Measurements from ENCODE around the gene ZMIZ2. TPM values are rescaled to one million over a fixed set of nuclear protein-coding genes. Genes with fewer than 3 reads are reported as not detected.

ZMIZ2 gene
- total RNA-seq, 2 donors from 2014 or later = 30.9 to 50.4 TPM

DNA sequence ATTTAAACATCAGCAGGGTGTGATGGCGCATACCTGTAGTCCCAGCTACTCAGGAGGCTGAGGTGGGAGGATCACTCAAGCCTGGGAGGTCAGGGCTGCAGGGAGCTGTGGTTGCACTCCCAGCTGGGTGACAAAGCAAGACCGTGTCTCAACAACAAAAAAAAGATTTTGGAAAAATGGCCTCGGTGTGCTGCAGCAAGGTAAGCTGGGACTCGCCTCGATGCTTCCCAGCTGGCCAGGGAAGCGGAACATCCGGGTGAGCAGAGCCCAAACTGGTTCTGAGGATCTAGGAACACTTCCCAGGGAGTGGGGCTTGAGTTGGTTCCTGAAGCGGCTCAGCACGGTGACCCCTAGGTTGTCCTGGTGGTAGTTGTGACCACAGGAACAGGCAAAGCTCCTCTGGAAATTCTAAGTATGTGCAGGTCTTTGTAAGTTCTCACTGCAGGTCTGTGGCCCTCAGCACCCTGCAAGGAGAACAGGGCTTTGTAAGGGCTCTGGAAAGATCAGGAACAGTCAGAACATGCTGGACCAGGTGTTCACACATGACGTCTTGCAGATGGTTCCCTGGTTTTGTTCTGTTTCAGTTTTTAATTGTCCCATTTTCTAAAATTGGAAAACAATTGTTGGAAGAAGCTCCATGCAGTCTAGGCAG, 38.6 kb upstream of the ZMIZ2 start:
- Histone ChIP-seq H3K4me3 (no peak overlapping the region), H3K27ac (no peak overlapping the region), H3K27me3 (no peaks in the 10 kb centered on the region), H3K36me3 (replicated peaks in 1 of 2; ENCODE audit: insufficient read depth in 1 of 2, low read depth in 2 of 2) (peaks cover 7 to 10% of the 10 kb centered on the region in 2 donors), H3K4me1 (peaks cover 10% of the 10 kb centered on the region), H3K9me3 (no peaks in the 10 kb centered on the region)
- TF ChIP-seq, protein P1, sequence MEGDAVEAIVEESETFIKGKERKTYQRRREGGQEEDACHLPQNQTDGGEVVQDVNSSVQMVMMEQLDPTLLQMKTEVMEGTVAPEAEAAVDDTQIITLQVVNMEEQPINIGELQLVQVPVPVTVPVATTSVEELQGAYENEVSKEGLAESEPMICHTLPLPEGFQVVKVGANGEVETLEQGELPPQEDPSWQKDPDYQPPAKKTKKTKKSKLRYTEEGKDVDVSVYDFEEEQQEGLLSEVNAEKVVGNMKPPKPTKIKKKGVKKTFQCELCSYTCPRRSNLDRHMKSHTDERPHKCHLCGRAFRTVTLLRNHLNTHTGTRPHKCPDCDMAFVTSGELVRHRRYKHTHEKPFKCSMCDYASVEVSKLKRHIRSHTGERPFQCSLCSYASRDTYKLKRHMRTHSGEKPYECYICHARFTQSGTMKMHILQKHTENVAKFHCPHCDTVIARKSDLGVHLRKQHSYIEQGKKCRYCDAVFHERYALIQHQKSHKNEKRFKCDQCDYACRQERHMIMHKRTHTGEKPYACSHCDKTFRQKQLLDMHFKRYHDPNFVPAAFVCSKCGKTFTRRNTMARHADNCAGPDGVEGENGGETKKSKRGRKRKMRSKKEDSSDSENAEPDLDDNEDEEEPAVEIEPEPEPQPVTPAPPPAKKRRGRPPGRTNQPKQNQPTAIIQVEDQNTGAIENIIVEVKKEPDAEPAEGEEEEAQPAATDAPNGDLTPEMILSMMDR (IDR thresholded peaks at IDR 0.05) = no peak
- TF ChIP-seq POLR2A (IDR thresholded peaks at IDR 0.05) = no peak
- intact Hi-C loops (cut with DNase I) = no loop called here
- DNase-seq (no peak), ATAC-seq (no peak)
- WGBS, 2 donors = 88% methylated on average over 10 of the region's 10 CpGs

DNA sequence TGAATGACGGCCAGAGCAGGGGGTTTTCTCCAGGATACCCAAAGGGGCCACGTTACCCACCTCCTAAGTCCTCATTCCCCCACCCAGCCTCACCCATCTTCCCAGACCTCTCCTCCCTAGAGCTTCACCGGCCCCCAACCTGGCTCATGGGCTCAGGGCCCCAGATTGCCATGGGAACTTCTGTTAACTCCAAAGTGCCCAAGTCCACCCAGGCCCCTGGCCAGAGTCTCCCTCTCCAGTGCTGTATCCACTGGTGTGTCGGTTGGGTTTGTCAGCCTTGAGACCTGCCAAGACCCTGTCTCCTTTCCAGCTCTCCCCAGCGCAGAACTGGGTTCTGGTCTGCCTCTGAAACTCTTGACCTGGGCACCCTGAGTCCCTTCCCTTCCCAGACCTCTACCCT, 37.1 kb upstream of the ZMIZ2 start:
- Histone ChIP-seq H3K4me1 (peaks cover 10% of the 10 kb centered on the region), H3K36me3 (replicated peaks in 1 of 2; ENCODE audit: insufficient read depth in 1 of 2, low read depth in 2 of 2) (peaks cover 7 to 10% of the 10 kb centered on the region in 2 donors), H3K27me3 (no peaks in the 10 kb centered on the region), H3K9me3 (no peaks in the 10 kb centered on the region), H3K27ac (peak overlapping the region in 2 of 4 donors; percentile 38 to 42), H3K4me3 (no peak overlapping the region)
- intact Hi-C loops (cut with DNase I) = no loop called here
- WGBS, 2 donors = 53 to 60% methylated on average over 5 of the region's 5 CpGs
- TF ChIP-seq, protein P1 (IDR thresholded peaks at IDR 0.05) = no peak
- no peak for TF ChIP-seq POLR2A (IDR thresholded peaks at IDR 0.05)
- DNase-seq = no peak
- no peak for ATAC-seq

DNA sequence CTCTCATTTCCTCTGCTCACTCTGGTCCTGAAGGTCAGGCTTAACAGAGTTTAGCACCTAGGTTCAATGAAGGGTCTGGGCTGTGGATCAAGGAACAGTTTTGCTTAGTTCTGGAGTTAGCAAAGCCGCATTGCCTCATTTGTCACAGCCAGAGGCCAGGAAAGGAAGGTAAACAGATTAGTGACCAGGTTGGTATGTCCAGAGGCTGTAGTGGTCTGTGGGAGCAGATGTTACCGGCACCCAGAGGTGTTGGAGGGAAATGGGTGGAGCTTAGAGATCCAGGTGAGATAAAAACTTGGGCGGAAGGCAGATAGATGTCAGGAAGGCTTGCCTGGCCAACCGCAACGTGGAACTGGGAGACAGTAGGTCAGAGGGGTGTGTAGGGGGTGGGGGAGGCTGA, 36.6 kb upstream of the ZMIZ2 start:
- no peaks in the 10 kb centered on the region for H3K9me3 ChIP-seq
- 9 to 26% methylated on average over 5 of the region's 5 CpGs for WGBS, 2 donors
- TF ChIP-seq POLR2A (IDR thresholded peaks at IDR 0.05) = no peak
- TF ChIP-seq, protein P1 (IDR thresholded peaks at IDR 0.05) = no peak
- H3K27ac ChIP-seq = peak overlapping the region in 2 of 4 donors; percentile 38 to 42
- H3K4me3 ChIP-seq = no peak overlapping the region
- H3K27me3 ChIP-seq = no peaks in the 10 kb centered on the region
- H3K36me3 ChIP-seq (replicated peaks in 1 of 2; ENCODE audit: insufficient read depth in 1 of 2, low read depth in 2 of 2) = peaks cover 7 to 10% of the 10 kb centered on the region in 2 donors
- peaks cover 10% of the 10 kb centered on the region for H3K4me1 ChIP-seq
- intact Hi-C loops (cut with DNase I) = no loop called here
- DNase-seq (peak in 2 of 4 donors; percentile 17 to 22), ATAC-seq (peak; percentile 66)

DNA sequence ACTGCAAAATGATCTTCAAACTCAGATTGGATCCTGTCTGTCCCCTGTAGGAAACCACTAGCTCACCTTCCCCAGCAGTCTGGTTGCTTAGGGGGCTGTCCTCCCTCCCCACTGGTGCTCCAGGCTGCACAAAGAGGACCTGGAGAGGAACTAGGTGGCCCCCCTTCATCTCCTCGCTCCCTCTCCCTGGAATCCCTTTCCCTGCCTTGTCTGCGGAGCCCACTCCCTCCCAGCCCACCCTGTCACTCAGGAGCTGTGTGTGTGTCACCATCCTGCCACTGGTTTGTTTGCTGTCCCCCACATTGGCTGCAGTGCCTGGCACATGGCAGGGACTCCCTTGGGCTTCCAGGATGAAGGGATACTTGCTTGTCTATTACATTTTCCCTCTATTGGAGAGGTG, 35.5 kb upstream of the ZMIZ2 start:
- Histone ChIP-seq H3K9me3 (no peaks in the 10 kb centered on the region), H3K27me3 (no peaks in the 10 kb centered on the region), H3K4me1 (peaks cover 10% of the 10 kb centered on the region), H3K36me3 (replicated peaks in 1 of 2; ENCODE audit: insufficient read depth in 1 of 2, low read depth in 2 of 2) (peaks cover 0 to under 1% of the 10 kb centered on the region in 2 donors), H3K4me3 (no peak overlapping the region), H3K27ac (no peak overlapping the region)
- no peak for ATAC-seq
- TF ChIP-seq, protein P1 (IDR thresholded peaks at IDR 0.05) = no peak
- TF ChIP-seq POLR2A (IDR thresholded peaks at IDR 0.05) = no peak
- no peak for DNase-seq
- WGBS, 2 donors = 92 to 100% methylated on average over 1 to 2 of the region's 2 CpGs
- intact Hi-C loops (cut with DNase I) = no loop called here
